H1 (cell line): Measurements from ENCODE around the gene L3MBTL4. TPM values are rescaled to one million over a fixed set of nuclear protein-coding genes. Genes with fewer than 3 reads are reported as not detected.

Source experiments
- CTCF ChIA-PET: fragments of 300-600 bp; sonication (Branson Sonifier 250); formaldehyde crosslinking; loops from one replicate; lab custom pipeline; 2021; ENCODE audit not compliant: partially characterized antibody; lab: Charles Lee
- POLR2A ChIA-PET: fragments of 300-600 bp; sonication (Branson Sonifier 250); formaldehyde crosslinking; loops from one replicate; lab custom pipeline; 2021; ENCODE audit warnings: inconsistent platforms; ENCODE audit not compliant: partially characterized antibody; lab: Charles Lee
- DNase-seq, 2 experiments: peaks; one replicate each; pipeline versions ENCODE4 v3.0.0 to v3.0.0-alpha.2; 2010 to 2022; ENCODE audit warnings: low spot score in 2 of 2, low read depth in 1 of 2, mixed read lengths in 1 of 2
- FAIRE-seq: peaks from 2 replicates; lab custom pipeline; 2011; peaks lifted over from hg19 to GRCh38; lab: Jason Lieb, UNC
- H2AFZ ChIP-seq: 2 replicates; pipeline ENCODE4 v1.8.1; 2012; ENCODE audit warnings: low read length, inconsistent platforms
- H2AK5ac ChIP-seq: 2 replicates; pipeline ENCODE4 v1.6.1; 2013; ENCODE audit warnings: low read depth, low read length
- H2BK120ac ChIP-seq: replicated peaks from 2 replicates; pipeline ENCODE3; 2013; ENCODE audit warnings: low read depth, low read length, inconsistent platforms
- H2BK12ac ChIP-seq: 2 replicates; pipeline ENCODE4 v1.6.1; 2013; ENCODE audit warnings: low read depth, low read length
- H2BK15ac ChIP-seq: 2 replicates; pipeline ENCODE4 v1.6.1; 2013; ENCODE audit warnings: low read length
- H2BK20ac ChIP-seq: 2 replicates; pipeline ENCODE4 v1.6.1; 2013; ENCODE audit warnings: low read length
- H2BK5ac ChIP-seq: 2 replicates; pipeline ENCODE4 v1.6.1; 2013; ENCODE audit warnings: low read depth, low read length
- H3K14ac ChIP-seq: 2 replicates; pipeline ENCODE4 v1.6.1; 2013; ENCODE audit warnings: inconsistent platforms; ENCODE audit not compliant: insufficient read length
- H3K18ac ChIP-seq: 2 replicates; pipeline ENCODE4 v1.6.1; 2013; ENCODE audit warnings: low read length; ENCODE audit errors: extremely low read depth
- H3K23ac ChIP-seq: 2 replicates; pipeline ENCODE4 v1.6.1; 2013; ENCODE audit warnings: inconsistent platforms; ENCODE audit not compliant: insufficient read length
- H3K23me2 ChIP-seq: 2 replicates; pipeline ENCODE4 v1.6.1; 2013; ENCODE audit warnings: low read depth, low read length
- H3K27ac ChIP-seq: 2 replicates; pipeline ENCODE4 v1.6.1; 2011; ENCODE audit warnings: low read depth, low read length, inconsistent platforms
- H3K27me3 ChIP-seq, 4 experiments: replicated peaks in 1 of 4; 1 replicate in 1 of 4; 2 replicates in 3 of 4; pipeline versions ENCODE4 v1.6.1 to v1.8.1; 2011 to 2013; ENCODE audit warnings: low read length in 3 of 4, mild to moderate bottlenecking in 3 of 4, inconsistent platforms in 2 of 4, mixed read lengths in 2 of 4, moderate library complexity in 1 of 4; ENCODE audit not compliant: control insufficient read depth in 3 of 4, insufficient read depth in 3 of 4; ENCODE audit errors: extremely low read depth in 1 of 4
- H3K36me3 ChIP-seq, 4 experiments: 2 replicates each; pipeline versions ENCODE4 v1.6.1 to v1.8.1; 2011 to 2013; ENCODE audit warnings: mild to moderate bottlenecking in 4 of 4, low read length in 3 of 4, moderate library complexity in 2 of 4, control low read depth in 1 of 4, inconsistent platforms in 1 of 4; ENCODE audit not compliant: insufficient read depth in 4 of 4, control insufficient read depth in 2 of 4
- H3K4ac ChIP-seq: replicated peaks from 2 replicates; pipeline ENCODE3; 2013; ENCODE audit warnings: low read length, low read depth, mixed read lengths, inconsistent platforms; ENCODE audit not compliant: insufficient read length
- H3K4me1 ChIP-seq, 4 experiments: replicated peaks in 1 of 4; 1 replicate in 1 of 4; 2 replicates in 3 of 4; pipeline versions ENCODE4 v1.6.1 to v1.8.1; 2011 to 2013; ENCODE audit warnings: low read length in 3 of 4, inconsistent platforms in 2 of 4, mixed read lengths in 1 of 4; ENCODE audit not compliant: insufficient read depth in 4 of 4, control insufficient read depth in 3 of 4
- H3K4me2 ChIP-seq, 2 experiments: 2 replicates each; pipeline versions ENCODE4 v1.6.1 to v1.8.1; 2011 to 2013; ENCODE audit warnings: low read depth in 2 of 2, low read length in 2 of 2, control low read depth in 1 of 2, inconsistent platforms in 1 of 2, mild to moderate bottlenecking in 1 of 2; ENCODE audit not compliant: insufficient read depth in 1 of 2
- H3K4me3 ChIP-seq, 4 experiments: fragments of 200-600, 300-600 bp in 1 of 4; sonication (generic), shearing (Covaris generic), sonication (Bioruptor Twin) in 1 of 4; 2 replicates each; pipeline versions ENCODE4 v1.5.1 to v1.8.1; 2011 to 2016; ENCODE audit warnings: low read length in 4 of 4, low read depth in 3 of 4, control low read depth in 2 of 4, inconsistent platforms in 2 of 4, mild to moderate bottlenecking in 2 of 4, mixed read lengths in 1 of 4, moderate library complexity in 1 of 4; ENCODE audit not compliant: insufficient read depth in 2 of 4; ENCODE audit errors: extremely low read depth in 1 of 4
- H3K56ac ChIP-seq: replicated peaks from 2 replicates; pipeline ENCODE3; 2013; ENCODE audit warnings: low read depth, mild to moderate bottlenecking, mixed read lengths, low read length, inconsistent platforms; ENCODE audit not compliant: insufficient read length
- H3K79me1 ChIP-seq: 2 replicates; pipeline ENCODE4 v1.6.1; 2013; ENCODE audit warnings: low read depth, low read length, control low read depth
- H3K79me2 ChIP-seq, 2 experiments: 2 replicates each; pipeline versions ENCODE4 v1.6.1 to v1.8.1; 2012 to 2013; ENCODE audit warnings: low read length in 2 of 2, mild to moderate bottlenecking in 2 of 2, inconsistent platforms in 1 of 2; ENCODE audit not compliant: insufficient read depth in 2 of 2, control insufficient read depth in 1 of 2
- H3K9ac ChIP-seq, 4 experiments: replicated peaks in 1 of 4; 1 replicate in 1 of 4; 2 replicates in 3 of 4; pipeline versions ENCODE4 v1.6.1 to v1.8.1; 2011 to 2013; ENCODE audit warnings: low read depth in 3 of 4, low read length in 3 of 4, control low read depth in 2 of 4, mild to moderate bottlenecking in 2 of 4, moderate library complexity in 2 of 4, inconsistent platforms in 1 of 4; ENCODE audit errors: extremely low read depth in 1 of 4
- H3K9me3 ChIP-seq, 2 experiments: 2 replicates each; pipeline versions ENCODE4 v1.6.1 to v1.8.1; 2012 to 2013; ENCODE audit warnings: mild to moderate bottlenecking in 2 of 2, moderate library complexity in 2 of 2, control low read depth in 1 of 2, inconsistent platforms in 1 of 2, low read depth in 1 of 2, low read length in 1 of 2, mixed read lengths in 1 of 2; ENCODE audit not compliant: insufficient read depth in 2 of 2
- H4K20me1 ChIP-seq, 2 experiments: replicated peaks in 1 of 2; 2 replicates each; pipeline versions ENCODE3 to v1.8.1; 2011 to 2013; ENCODE audit warnings: inconsistent platforms in 2 of 2, low read length in 2 of 2, mild to moderate bottlenecking in 1 of 2; ENCODE audit not compliant: insufficient read depth in 2 of 2, control insufficient read depth in 1 of 2
- H4K5ac ChIP-seq: 2 replicates; pipeline ENCODE4 v1.6.1; 2013; ENCODE audit warnings: low read length, low read depth, mixed read lengths, inconsistent platforms; ENCODE audit not compliant: insufficient read length
- H4K8ac ChIP-seq: 2 replicates; pipeline ENCODE4 v1.8.0; 2013; ENCODE audit warnings: mild to moderate bottlenecking, moderate library complexity, low read length, inconsistent platforms; ENCODE audit not compliant: insufficient read depth; ENCODE audit errors: extremely low read depth
- H4K91ac ChIP-seq: replicated peaks from 2 replicates; pipeline ENCODE3; 2013; ENCODE audit warnings: low read length, mixed read lengths, inconsistent platforms; ENCODE audit not compliant: insufficient read length
- ATF3 ChIP-seq: IDR thresholded peaks from 2 replicates; pipeline ENCODE4 v1.6.1; 2011; ENCODE audit warnings: low read depth, mild to moderate bottlenecking, low read length; ENCODE audit not compliant: insufficient read depth
- BRCA1 ChIP-seq: IDR thresholded peaks from 2 replicates; pipeline ENCODE4 v1.6.1; 2012; ENCODE audit warnings: low read depth, low read length, improper control_type of control experiment
- CBX5 ChIP-seq: fragments of 300-800, 300-1000 bp; sonication (generic); IDR thresholded peaks from 2 replicates; pipeline ENCODE4 v1.7.1; 2016; ENCODE audit warnings: antibody characterized with exemption, low read length, low read depth
- E2F6 ChIP-seq: IDR thresholded peaks from 2 replicates; pipeline ENCODE4 v1.6.1; 2012; ENCODE audit warnings: inconsistent platforms
- EP300 ChIP-seq, 2 experiments: IDR thresholded peaks; 1 replicate in 1 of 2; 2 replicates in 1 of 2; pipeline ENCODE4 v1.6.1; 2011 to 2012; ENCODE audit warnings: low read depth in 2 of 2, low read length in 2 of 2, mild to moderate bottlenecking in 2 of 2, borderline replicate concordance in 1 of 2, inconsistent platforms in 1 of 2, moderate library complexity in 1 of 2
- HDAC6 ChIP-seq: IDR thresholded peaks from one replicate; pipeline ENCODE4 v1.7.1; 2012; ENCODE audit warnings: low read depth, mild to moderate bottlenecking, inconsistent platforms, low read length, moderate library complexity
- KDM4A ChIP-seq: IDR thresholded peaks from one replicate; pipeline ENCODE4 v1.7.1; 2012; ENCODE audit warnings: low read depth, mild to moderate bottlenecking, moderate library complexity, low read length, inconsistent platforms; ENCODE audit not compliant: severe bottlenecking
- MAFK ChIP-seq: IDR thresholded peaks from 2 replicates; pipeline ENCODE4 v1.6.1; 2012; ENCODE audit warnings: low read depth, mild to moderate bottlenecking, improper control_type of control experiment, low read length
- POLR2A ChIP-seq, 2 experiments: IDR thresholded peaks; 1 replicate in 1 of 2; 2 replicates in 1 of 2; pipeline ENCODE4 v1.6.1; 2011; ENCODE audit warnings: low read depth in 2 of 2, low read length in 2 of 2, mild to moderate bottlenecking in 2 of 2; ENCODE audit errors: control extremely low read depth in 1 of 2
- RXRA ChIP-seq: IDR thresholded peaks from 2 replicates; pipeline ENCODE4 v1.6.1; 2011; ENCODE audit warnings: low read depth, mild to moderate bottlenecking, low read length, moderate library complexity; ENCODE audit not compliant: insufficient read depth
- SP1 ChIP-seq: IDR thresholded peaks from 2 replicates; pipeline ENCODE4 v1.6.1; 2011; ENCODE audit warnings: low read depth, low read length
- whole genome bisulfite sequencing, 2 experiments: shearing (Covaris generic) in 1 of 2; methylation state at CpG; one replicate each; pipeline versions ENCODE4 v1.1.6 to v1.1.7; 2013 to 2015; ENCODE audit warnings: low lambda C conversion rate in 2 of 2, mixed read lengths in 2 of 2, inconsistent platforms in 1 of 2, low coverage in 1 of 2, missing lambda C conversion rate in 1 of 2; ENCODE audit not compliant: insufficient replicate concordance in 2 of 2, insufficient coverage in 1 of 2, insufficient read length in 1 of 2; ENCODE audit errors: extremely low coverage in 1 of 2, missing lambda C conversion rate in 1 of 2; 5-methylcytosine and 5-hydroxymethylcytosine counted together
- polyA plus RNA-seq, 7 experiments: library from polyadenylated mRNA; depleted of rRNA in 3 of 7; stranded (reverse) in 5 of 7; unstranded in 2 of 7; fragments of >200 nt in 5 of 7; fragments of 200-250 nt in 2 of 7; gene quantifications; 1 replicate in 5 of 7; 2 replicates in 1 of 7; 4 replicates in 1 of 7; pipeline versions ENCODE4 v1.2.1 to v1.2.3, GENCODE V29; 2011 to 2013; ENCODE audit warnings: missing spikeins in 2 of 7, mixed read lengths in 2 of 7
- total RNA-seq: library from RNA; stranded (reverse); fragmentation: NEBNext Ultra II Directional; extraction: Animal tissue kit (Norgen Biotek cat#: 25700); gene quantifications from 2 replicates; pipeline ENCODE4 v1.2.1, GENCODE V29; 2021
- TF ChIP-seq, protein P1 (sequence below): IDR thresholded peaks from 2 replicates; pipeline ENCODE4 v1.6.1; 2012; ENCODE audit warnings: inconsistent platforms

Gene L3MBTL4
- total and polyA plus RNA-seq, 2 of the 8 experiments (the other 6 are each of a cell fraction or from before 2014, with no cell fraction given): 1.0 to 2.1 TPM

DNA sequence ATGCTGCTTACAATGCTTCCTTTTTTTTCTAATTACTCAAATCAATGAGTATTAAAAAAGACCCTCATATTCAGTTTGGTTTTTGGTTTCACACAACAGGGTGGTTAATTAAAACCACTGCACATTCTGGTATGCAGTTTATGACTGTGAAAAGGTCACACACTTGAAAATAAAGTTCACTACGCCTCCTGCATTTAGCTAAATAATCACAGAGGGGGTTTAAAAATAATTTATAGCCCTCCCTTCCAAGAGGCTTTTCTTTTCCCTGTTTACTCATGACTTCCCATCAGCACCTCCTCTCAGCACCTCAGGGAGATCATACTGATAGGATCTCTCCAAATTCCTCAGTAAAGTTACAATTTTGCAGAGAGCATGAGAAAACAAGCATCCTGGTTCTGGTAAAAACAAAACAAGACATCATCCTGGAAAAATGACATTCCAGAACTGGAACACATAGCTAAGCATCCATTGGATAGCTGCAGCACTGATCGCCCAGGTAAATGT, 389.9 kb downstream of the L3MBTL4 start:
- H3K23ac ChIP-seq: no peak overlapping the region
- peaks cover 0 to 3% (median 0%) of the 10 kb centered on the region in 4 experiments; a peak in 1 of 7 replicates for H3K4me1 ChIP-seq
- no peak for FAIRE-seq
- H3K23me2 ChIP-seq: no peaks in the 10 kb centered on the region
- H3K4me2 ChIP-seq: no peak overlapping the region
- H2BK12ac ChIP-seq: no peak overlapping the region
- no peak overlapping the region for H2BK120ac ChIP-seq
- no peaks in the 10 kb centered on the region for H3K36me3 ChIP-seq
- POLR2A ChIA-PET: no interaction called here
- H4K20me1 ChIP-seq: no peaks in the 10 kb centered on the region
- no peaks in the 10 kb centered on the region for H3K79me2 ChIP-seq
- TF ChIP-seq MAFK: no peak
- TF ChIP-seq BRCA1: no peak
- TF ChIP-seq HDAC6: no peak
- TF ChIP-seq EP300 (IDR thresholded peaks at IDR 0.05; ENCODE audit: borderline replicate concordance in 1 of 2, low read depth in 2 of 2, low read length in 2 of 2): no peak
- no peak for TF ChIP-seq ATF3
- no peak for TF ChIP-seq CBX5
- no peak for TF ChIP-seq E2F6
- no peak for TF ChIP-seq POLR2A (IDR thresholded peaks at IDR 0.05; ENCODE audit: control extremely low read depth in 1 of 2, low read depth in 2 of 2, low read length in 2 of 2)
- TF ChIP-seq KDM4A: no peak
- TF ChIP-seq RXRA: no peak
- TF ChIP-seq, protein P1, sequence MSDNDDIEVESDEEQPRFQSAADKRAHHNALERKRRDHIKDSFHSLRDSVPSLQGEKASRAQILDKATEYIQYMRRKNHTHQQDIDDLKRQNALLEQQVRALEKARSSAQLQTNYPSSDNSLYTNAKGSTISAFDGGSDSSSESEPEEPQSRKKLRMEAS: no peak
- no peak for TF ChIP-seq SP1
- TF ChIP-seq, all 59 proteins: peak for 0
- H4K8ac ChIP-seq: no peak overlapping the region
- no peak overlapping the region for H3K18ac ChIP-seq
- H2AK5ac ChIP-seq: no peak overlapping the region
- H2BK20ac ChIP-seq: no peak overlapping the region
- WGBS, 2 experiments: 83% methylated on average over 2 of the region's 2 CpGs; no CpG with 5 or more reads in 1 of the 2 experiments
- H3K4ac ChIP-seq: no peak overlapping the region
- H3K9me3 ChIP-seq: no peaks in the 10 kb centered on the region
- H3K9ac ChIP-seq: no peak overlapping the region
- H3K4me3 ChIP-seq: no peak overlapping the region
- no peak overlapping the region for H2BK5ac ChIP-seq
- no peaks in the 10 kb centered on the region for H3K27me3 ChIP-seq
- H3K56ac ChIP-seq: no peak overlapping the region
- no peak overlapping the region for H4K91ac ChIP-seq
- no peak overlapping the region for H4K5ac ChIP-seq
- no peaks in the 10 kb centered on the region for H3K79me1 ChIP-seq
- DNase-seq: no peak
- no peak overlapping the region for H2AFZ ChIP-seq
- H3K14ac ChIP-seq: no peak overlapping the region
- CTCF ChIA-PET: no interaction called here
- H3K27ac ChIP-seq: no peak overlapping the region
- no peak overlapping the region for H2BK15ac ChIP-seq
